IPS-11a (cell line): Measurements from ENCODE around the gene METTL2A.
A peak's percentile ranks its signal among the peaks of the same experiment; 100 is the strongest.
"Not testable (repeated sequence)": the region's sequence is repeated elsewhere in the genome, so short reads cannot be mapped to it uniquely, and the experiment has no call there.

Experiments
- H3K4me3 ChIP-seq: one replicate; pipeline ENCODE4 v1.5.1; 2013; ENCODE audit warnings: low read depth, low read length, control low read depth

METTL2A gene, protein sequence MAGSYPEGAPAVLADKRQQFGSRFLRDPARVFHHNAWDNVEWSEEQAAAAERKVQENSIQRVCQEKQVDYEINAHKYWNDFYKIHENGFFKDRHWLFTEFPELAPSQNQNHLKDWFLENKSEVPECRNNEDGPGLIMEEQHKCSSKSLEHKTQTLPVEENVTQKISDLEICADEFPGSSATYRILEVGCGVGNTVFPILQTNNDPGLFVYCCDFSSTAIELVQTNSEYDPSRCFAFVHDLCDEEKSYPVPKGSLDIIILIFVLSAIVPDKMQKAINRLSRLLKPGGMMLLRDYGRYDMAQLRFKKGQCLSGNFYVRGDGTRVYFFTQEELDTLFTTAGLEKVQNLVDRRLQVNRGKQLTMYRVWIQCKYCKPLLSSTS

GRCh38 chr17:62423647-62424461, at the start of gene METTL2A:
Gene METTL2A (plus strand): TSS chr17:62423897. CDS start chr17:62423903, 6 bp downstream.
- peak within 1 kb of the TSS; percentile 79 for H3K4me3 ChIP-seq

DNA sequence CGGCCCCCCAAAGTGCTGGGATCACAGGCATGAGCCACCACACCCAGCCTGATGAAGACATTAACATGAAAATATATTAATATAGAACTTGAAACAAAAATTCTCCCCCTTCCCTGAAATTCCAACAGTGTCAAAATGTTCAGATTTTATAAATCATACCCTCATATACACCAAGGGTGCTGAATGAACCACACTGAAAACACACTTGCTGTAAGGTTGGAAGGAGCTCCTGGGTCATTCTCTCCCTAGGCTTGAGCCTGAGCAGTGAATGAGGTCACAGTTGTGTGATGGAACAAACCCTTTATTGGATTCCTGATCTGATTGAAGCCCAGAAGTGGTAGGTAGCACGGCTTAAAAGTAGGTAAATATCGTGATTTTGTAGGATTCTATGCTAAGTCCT, 43.4 kb upstream of the METTL2A start, which contains the start of gene EFCAB3:
EFCAB3 (plus strand) TSS at position 301 of the 400 bp plus-strand sequence. CDS start 2,427 bp downstream, outside the sequence.
- no peak within 1 kb of the TSS for H3K4me3 ChIP-seq

GRCh38 chr17:62381561-62381960, 42.1 kb upstream of the METTL2A start:
- no peak overlapping the region for H3K4me3 ChIP-seq

DNA sequence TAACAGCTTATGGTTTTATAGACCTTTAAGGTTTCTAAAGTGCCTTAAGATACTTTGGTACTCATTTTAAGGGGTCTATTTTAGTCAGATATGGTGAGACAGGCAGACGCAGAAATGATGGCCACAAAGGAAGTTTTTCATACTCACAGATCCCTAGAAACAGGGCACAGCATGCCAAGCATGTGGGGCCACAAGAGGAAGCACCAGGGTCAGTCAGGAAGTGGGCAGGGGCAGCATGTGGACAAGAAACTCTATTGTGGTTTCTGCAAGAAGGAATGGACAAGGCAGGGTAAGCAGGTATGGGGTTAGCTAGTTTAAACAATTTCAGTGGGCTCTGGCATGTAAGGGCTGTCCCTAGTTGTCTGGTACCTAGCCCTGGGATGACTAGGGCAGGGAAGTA, 34.8 kb upstream of the METTL2A start:
- H3K4me3 ChIP-seq = no peak overlapping the region

DNA sequence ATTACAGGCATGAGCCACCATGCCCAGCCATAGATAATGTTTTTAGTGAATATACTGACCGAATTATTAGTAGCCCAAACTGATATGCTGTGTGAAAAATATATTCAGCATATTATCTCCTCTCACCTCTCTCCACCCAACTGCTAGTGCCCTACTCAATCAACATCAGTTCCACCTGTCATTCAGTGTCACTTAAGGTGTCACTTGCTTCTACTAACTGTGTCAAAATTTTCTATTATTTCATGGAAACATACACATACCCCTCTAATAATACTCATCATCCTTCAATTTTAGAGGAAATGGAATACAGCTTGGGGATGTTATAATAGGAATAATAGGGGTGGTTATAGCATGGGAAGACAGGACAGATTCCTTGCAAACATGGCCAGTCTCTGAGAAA, 30.8 kb upstream of the METTL2A start:
- no peak overlapping the region for H3K4me3 ChIP-seq

DNA sequence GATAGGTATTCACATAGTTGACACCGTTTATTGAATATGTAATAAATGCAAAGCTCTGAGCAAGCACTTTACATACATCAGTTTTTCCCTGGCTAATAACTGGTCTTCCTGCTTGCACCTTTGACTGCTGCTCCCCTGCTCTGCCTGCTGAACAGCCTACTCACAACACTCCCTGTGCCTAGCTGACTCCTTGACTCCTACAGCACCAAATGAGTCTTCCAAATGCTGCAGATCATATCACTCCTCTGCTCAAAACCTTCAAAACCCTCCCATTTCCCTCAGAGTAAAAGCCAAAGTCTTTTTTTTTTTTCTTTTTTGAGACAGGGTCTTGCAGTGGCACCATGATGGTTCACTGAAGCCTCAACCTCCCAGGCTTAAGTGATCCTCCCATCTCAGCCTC, 24.8 kb upstream of the METTL2A start:
- no peak overlapping the region for H3K4me3 ChIP-seq

GRCh38 chr17:62405451-62405850, 18.2 kb upstream of the METTL2A start:
- H3K4me3 ChIP-seq = no peak overlapping the region

GRCh38 chr17:62413090-62413489, 10.6 kb upstream of the METTL2A start:
- H3K4me3 ChIP-seq = not testable (repeated sequence)

DNA sequence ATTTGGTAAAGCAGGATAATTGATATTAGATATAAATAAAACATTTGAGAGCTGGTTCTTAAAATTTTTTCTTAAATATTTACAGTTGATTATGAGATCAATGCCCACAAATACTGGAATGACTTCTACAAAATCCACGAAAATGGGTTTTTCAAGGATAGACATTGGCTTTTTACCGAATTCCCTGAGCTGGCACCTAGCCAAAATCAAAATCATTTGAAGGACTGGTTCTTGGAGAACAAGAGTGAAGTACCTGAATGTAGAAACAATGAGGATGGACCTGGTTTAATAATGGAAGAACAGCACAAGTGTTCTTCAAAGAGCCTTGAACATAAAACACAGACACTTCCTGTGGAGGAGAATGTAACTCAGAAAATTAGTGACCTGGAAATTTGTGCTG, 2.5 kb downstream of the METTL2A start:
- H3K4me3 ChIP-seq = not testable (repeated sequence)

- not testable (repeated sequence) for H3K4me3 ChIP-seq
Measured at GRCh38 chr17:62435251-62435650, 11.6 kb downstream of the METTL2A start.

DNA sequence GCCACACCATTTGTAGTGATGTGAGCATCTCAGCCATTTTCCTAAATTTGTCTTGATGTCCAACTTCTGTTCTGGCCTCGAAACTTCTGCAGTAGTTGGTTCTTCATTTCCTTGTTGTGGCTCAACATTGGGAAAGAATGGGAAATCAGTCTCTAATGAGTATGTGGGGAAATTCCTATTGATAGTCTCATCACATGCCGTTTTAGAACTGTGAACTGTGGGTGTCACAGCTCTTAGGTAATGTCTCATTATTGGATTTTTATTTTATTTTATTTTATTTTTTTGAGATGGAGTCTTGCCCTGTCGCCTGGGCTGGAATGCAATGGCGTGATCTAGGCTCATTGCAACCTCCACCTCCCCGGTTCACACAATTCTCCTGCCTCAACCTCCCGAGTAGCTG, 17.5 kb downstream of the METTL2A start:
- not testable (repeated sequence) for H3K4me3 ChIP-seq

- H3K4me3 ChIP-seq = no peak overlapping the region
Measured at GRCh38 chr17:62444063-62444462, 20.4 kb downstream of the METTL2A start.

GRCh38 chr17:62445791-62446190, 22.1 kb downstream of the METTL2A start:
- not testable (repeated sequence) for H3K4me3 ChIP-seq

DNA sequence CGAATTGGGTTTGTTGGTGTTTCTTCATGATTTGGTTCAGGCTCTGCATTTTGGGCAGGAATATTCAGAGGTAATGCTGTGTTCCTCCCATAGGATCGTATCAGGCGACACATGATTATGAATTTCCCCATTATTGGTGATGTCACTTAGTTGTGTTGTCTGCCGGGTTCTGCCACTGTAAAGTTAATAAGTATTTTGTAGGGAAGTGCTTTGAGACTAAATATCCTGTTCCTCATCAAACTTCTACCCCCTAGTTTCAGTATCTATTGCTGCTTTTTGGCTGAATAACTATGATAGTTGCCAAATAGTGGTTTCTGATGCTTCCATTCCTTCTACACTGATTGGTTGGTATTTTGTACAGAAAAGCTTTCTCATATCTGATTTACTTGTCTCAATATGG, 28.5 kb downstream of the METTL2A start:
- H3K4me3 ChIP-seq = not testable (repeated sequence)

- H3K4me3 ChIP-seq = not testable (repeated sequence)
Measured at GRCh38 chr17:62453041-62453440, 29.3 kb downstream of the METTL2A start.

GRCh38 chr17:62453656-62454055, 30.0 kb downstream of the METTL2A start:
- not testable (repeated sequence) for H3K4me3 ChIP-seq

- not testable (repeated sequence) for H3K4me3 ChIP-seq
Measured at GRCh38 chr17:62454111-62454510, 30.4 kb downstream of the METTL2A start.

- no peak overlapping the region for H3K4me3 ChIP-seq
Measured at GRCh38 chr17:62456016-62456415, 32.3 kb downstream of the METTL2A start.

DNA sequence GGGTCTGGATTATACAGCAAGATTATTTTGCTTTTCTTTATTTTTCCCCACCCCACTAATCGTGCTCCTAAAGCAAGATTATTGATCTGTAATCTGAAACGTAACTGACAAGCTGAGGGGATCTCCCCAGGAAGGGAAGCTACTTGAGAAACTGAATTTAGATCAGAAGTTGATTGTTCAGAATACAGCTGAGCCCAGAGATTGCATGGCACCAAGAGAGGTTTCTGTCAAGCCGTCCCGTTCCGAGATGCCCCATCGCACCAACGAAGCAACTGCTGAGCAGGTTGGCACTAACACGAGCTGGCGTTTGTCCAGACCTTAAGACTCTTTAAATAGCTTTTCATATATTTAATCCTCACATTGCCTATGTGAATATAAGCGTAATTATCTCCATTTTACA, 34.8 kb downstream of the METTL2A start:
- not testable (repeated sequence) for H3K4me3 ChIP-seq

- not testable (repeated sequence) for H3K4me3 ChIP-seq
Measured at GRCh38 chr17:62464422-62464821, 40.7 kb downstream of the METTL2A start.

- H3K4me3 ChIP-seq = not testable (repeated sequence)
Measured at GRCh38 chr17:62465271-62465670, 41.6 kb downstream of the METTL2A start.
